Measurements from ENCODE around the gene ZNF232.
"Not testable (repeated sequence)": the region's sequence is repeated elsewhere in the genome, so short reads cannot be mapped to it uniquely, and the experiment has no call there.

The ZNF232 gene

DNA sequence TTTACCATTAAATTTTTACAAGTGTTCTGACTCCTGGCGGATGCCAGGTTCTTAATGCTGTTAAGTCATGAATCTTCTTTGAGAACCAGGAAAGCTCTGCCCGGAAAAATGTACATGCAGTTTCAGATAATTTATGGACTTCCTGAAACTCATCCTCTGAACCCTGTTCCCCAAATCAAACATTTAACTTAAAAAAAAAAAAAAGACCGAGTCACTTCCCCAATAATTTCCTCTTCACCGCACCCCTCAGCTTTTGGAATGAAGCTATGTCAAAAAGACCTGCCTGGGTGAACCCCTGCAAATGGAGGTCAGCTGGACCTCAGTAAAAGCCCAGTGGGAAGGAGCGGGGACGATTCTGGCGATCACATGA is 15.0 kb downstream of the ZNF232 start:
- no peak for TF ChIP-seq CTCF (IDR thresholded peaks at IDR 0.05; ENCODE audit: extremely low read depth, missing control alignments)
- DNase-seq (ENCODE audit: low spot score): no peak

- TF ChIP-seq CTCF (IDR thresholded peaks at IDR 0.05; ENCODE audit: extremely low read depth, missing control alignments): no peak
- DNase-seq (ENCODE audit: low spot score): no peak
Measured at GRCh38 chr17:5092218-5093010, 19.3 kb downstream of the ZNF232 start.

DNA sequence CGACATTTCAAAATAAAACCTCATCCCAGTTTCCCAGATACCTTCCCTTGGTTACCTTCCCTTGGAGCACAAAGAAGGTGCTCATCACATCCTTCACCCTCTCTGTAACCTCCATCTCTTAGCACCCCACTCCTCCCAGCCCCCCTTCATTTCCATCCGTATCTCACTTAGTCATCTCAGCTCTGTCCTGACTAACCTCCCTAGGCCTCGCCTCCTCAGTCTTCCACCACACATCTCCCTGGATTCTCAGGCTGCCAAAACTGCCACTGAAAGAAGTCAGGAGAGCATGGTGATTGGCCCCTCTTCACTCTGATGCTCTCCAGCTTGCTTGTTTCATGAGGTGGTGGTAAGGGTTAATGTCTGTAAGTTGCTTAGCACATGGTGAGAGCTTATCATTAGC is 31.1 kb downstream of the ZNF232 start:
- no peak for DNase-seq (ENCODE audit: low spot score)
- TF ChIP-seq CTCF (IDR thresholded peaks at IDR 0.05; ENCODE audit: extremely low read depth, missing control alignments): no peak

- DNase-seq (ENCODE audit: low spot score): peak; percentile 85
- no peak for TF ChIP-seq CTCF (IDR thresholded peaks at IDR 0.05; ENCODE audit: extremely low read depth, missing control alignments)
Measured at GRCh38 chr17:5078106-5079028, 33.3 kb downstream of the ZNF232 start, which contains the start of gene ZFP3. ZFP3 (plus strand) TSS chr17:5078467; CDS start chr17:5091505, 13,038 bp downstream.

- no peak for TF ChIP-seq CTCF (IDR thresholded peaks at IDR 0.05; ENCODE audit: extremely low read depth, missing control alignments)
- no peak for DNase-seq (ENCODE audit: low spot score)
Measured at GRCh38 chr17:5077781-5078105, 33.9 kb downstream of the ZNF232 start.

DNA sequence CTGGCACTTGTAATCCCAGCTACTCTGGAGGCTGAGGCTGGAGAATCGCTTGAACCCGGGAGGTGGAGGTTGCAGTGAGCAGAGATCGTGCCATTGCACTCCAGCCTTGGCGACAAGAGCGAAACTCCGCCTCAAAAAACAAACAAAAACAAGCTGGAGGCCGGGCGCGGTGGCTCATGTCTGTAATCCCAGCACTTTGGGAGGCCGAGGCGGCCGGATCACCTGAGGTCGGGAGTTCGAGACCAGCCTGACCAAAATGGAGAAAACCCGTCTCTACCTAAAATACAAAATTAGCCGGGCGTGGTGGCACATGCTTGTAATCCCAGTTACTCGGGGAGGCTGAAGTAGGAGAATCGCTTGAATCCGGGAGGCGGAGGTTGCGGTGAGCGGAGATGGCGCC is 34.4 kb downstream of the ZNF232 start:
- DNase-seq (ENCODE audit: low spot score): not testable (repeated sequence)

- DNase-seq (ENCODE audit: low spot score): not testable (repeated sequence)
Measured at GRCh38 chr17:5075472-5075871, 36.2 kb downstream of the ZNF232 start.

DNA sequence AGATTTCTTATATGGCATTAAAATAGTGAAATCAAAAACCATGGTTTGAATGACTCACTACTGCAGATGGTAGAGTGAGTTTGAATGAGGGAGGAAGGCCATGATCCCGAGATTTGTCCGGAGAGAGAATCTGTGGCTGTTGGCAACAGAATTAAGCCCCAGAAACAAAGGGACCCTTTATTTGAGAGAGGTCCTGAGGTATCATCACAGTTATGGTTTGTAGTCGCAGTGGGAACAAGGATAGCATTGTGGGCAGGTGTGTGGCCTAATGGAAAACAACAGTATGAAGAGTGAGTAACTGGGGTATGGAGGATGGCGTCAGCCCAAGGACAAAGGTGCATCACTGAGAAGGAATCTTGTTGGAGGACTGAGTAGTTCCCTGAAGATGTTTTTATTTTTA is 42.0 kb downstream of the ZNF232 start:
- no peak for TF ChIP-seq CTCF (IDR thresholded peaks at IDR 0.05; ENCODE audit: extremely low read depth, missing control alignments)

More for the DNA sequence above, 42.0 kb downstream of the ZNF232 start:
- no peak for DNase-seq (ENCODE audit: low spot score)
